Peyer's patch (tissue), 4 donors: ENCODE measurements around the gene ZNF462. TPM values are rescaled to one million over a fixed set of nuclear protein-coding genes. Genes with fewer than 3 reads are reported as not detected.

Experiments
- DNase-seq, 3 donors: peaks; one replicate each; pipeline ENCODE4 v3.0.0-alpha.2; 2017 to 2019
- H3K27ac ChIP-seq, 4 donors: fragments of 200-600 bp; sonication (generic); one replicate each; pipeline ENCODE4 v1.5.1; 2016 to 2019
- H3K27me3 ChIP-seq, 2 donors: fragments of 200-600 bp; sonication (generic); one replicate each; pipeline ENCODE4 v1.5.1; 2019
- H3K36me3 ChIP-seq, 3 donors: fragments of 200-600 bp; sonication (generic); one replicate each; pipeline ENCODE4 v1.5.1; 2016 to 2019
- H3K4me1 ChIP-seq, 4 donors: fragments of 200-600 bp; sonication (generic); one replicate each; pipeline ENCODE4 v1.5.1; 2016 to 2019
- H3K4me3 ChIP-seq, 4 donors: fragments of 200-600 bp; sonication (generic); 1 replicate in 3 of 4; 2 replicates in 1 of 4; pipeline ENCODE4 v1.5.1; 2016 to 2019; ENCODE audit warnings: mild to moderate bottlenecking in 1 of 4
- H3K9me3 ChIP-seq, 4 donors: fragments of 200-600 bp; sonication (generic); one replicate each; pipeline ENCODE4 v1.5.1; 2016 to 2019; ENCODE audit warnings: mild to moderate bottlenecking in 1 of 4
- CTCF ChIP-seq, 6 experiments: fragments of 450-650 bp in 4 of 6; fragments of 200-600 bp in 2 of 6; sonication (generic) in 1 of 6; IDR thresholded peaks; one replicate each; pipeline ENCODE4 v1.5.1; 2017 to 2019; ENCODE audit warnings: antibody characterized with exemption in 6 of 6, mild to moderate bottlenecking in 3 of 6, moderate library complexity in 1 of 6
- POLR2A ChIP-seq, 2 donors: fragments of 450-650 bp; IDR thresholded peaks; one replicate each; pipeline ENCODE4 v1.5.1; 2017; ENCODE audit warnings: antibody characterized with exemption in 2 of 2, mild to moderate bottlenecking in 2 of 2, moderate library complexity in 2 of 2
- total RNA-seq, 4 donors: library from RNA; depleted of rRNA; stranded (reverse); fragments of >200 nt; gene quantifications; one replicate each; pipeline ENCODE4 v1.1.0, GENCODE V29; 2016

The ZNF462 gene
- total RNA-seq, 4 donors from 2014 or later, result 16.1 to 39.6 (median 25.5) TPM

GRCh38 chr9:106960258-106960657 is 97.3 kb downstream of the ZNF462 start:
- TF ChIP-seq POLR2A (IDR thresholded peaks at IDR 0.05) (no peak), CTCF (IDR thresholded peaks at IDR 0.05) (no peak)
- Histone ChIP-seq H3K36me3 (peaks cover 0 to 4% (median 0%) of the 10 kb centered on the region in 3 donors), H3K4me3 (no peak overlapping the region), H3K9me3 (no peaks in the 10 kb centered on the region), H3K4me1 (no peaks in the 10 kb centered on the region), H3K27ac (no peak overlapping the region), H3K27me3 (no peaks in the 10 kb centered on the region)
- DNase-seq, result no peak

GRCh38 chr9:106961623-106962022 is 98.7 kb downstream of the ZNF462 start:
- Histone ChIP-seq H3K36me3 (peaks cover 0 to 4% (median 0%) of the 10 kb centered on the region in 3 donors), H3K4me1 (no peaks in the 10 kb centered on the region), H3K4me3 (no peak overlapping the region), H3K9me3 (no peaks in the 10 kb centered on the region), H3K27ac (no peak overlapping the region), H3K27me3 (no peaks in the 10 kb centered on the region)
- no peak for TF ChIP-seq CTCF (IDR thresholded peaks at IDR 0.05)
- no peak for DNase-seq

- H3K4me1 ChIP-seq, result no peaks in the 10 kb centered on the region
- H3K9me3 ChIP-seq, result no peaks in the 10 kb centered on the region
- no peak overlapping the region for H3K27ac ChIP-seq
- TF ChIP-seq POLR2A (IDR thresholded peaks at IDR 0.05), result no peak
- no peak for TF ChIP-seq CTCF (IDR thresholded peaks at IDR 0.05)
- H3K27me3 ChIP-seq, result no peaks in the 10 kb centered on the region
- peaks cover 0 to 4% (median 0%) of the 10 kb centered on the region in 3 donors for H3K36me3 ChIP-seq
- no peak for DNase-seq
- H3K4me3 ChIP-seq, result no peak overlapping the region
Observed at GRCh38 chr9:106962122-106962521, 99.2 kb downstream of the ZNF462 start.

- no peak for DNase-seq
- no peaks in the 10 kb centered on the region for H3K9me3 ChIP-seq
- no peak overlapping the region for H3K4me3 ChIP-seq
- no peaks in the 10 kb centered on the region for H3K27me3 ChIP-seq
- H3K4me1 ChIP-seq, result no peaks in the 10 kb centered on the region
- peaks cover 0 to 4% (median 0%) of the 10 kb centered on the region in 3 donors for H3K36me3 ChIP-seq
- peak overlapping the region in 1 of 4 donors; percentile 11 for H3K27ac ChIP-seq
- TF ChIP-seq POLR2A (IDR thresholded peaks at IDR 0.05) (no peak), CTCF (IDR thresholded peaks at IDR 0.05) (no peak)
Observed at GRCh38 chr9:106962615-106963363, 99.8 kb downstream of the ZNF462 start.

GRCh38 chr9:106963684-106964083 is 100.7 kb downstream of the ZNF462 start:
- H3K27me3 ChIP-seq, result no peaks in the 10 kb centered on the region
- no peaks in the 10 kb centered on the region for H3K4me1 ChIP-seq
- TF ChIP-seq CTCF (IDR thresholded peaks at IDR 0.05), result no peak
- TF ChIP-seq POLR2A (IDR thresholded peaks at IDR 0.05), result no peak
- H3K4me3 ChIP-seq, result no peak overlapping the region
- DNase-seq, result no peak
- peaks cover 0 to 3% (median 0%) of the 10 kb centered on the region in 3 donors for H3K36me3 ChIP-seq
- no peaks in the 10 kb centered on the region for H3K9me3 ChIP-seq
- no peak overlapping the region for H3K27ac ChIP-seq
